GM21526 (cell line): ENCODE results near the gene USP34.
"Not testable (repeated sequence)": the region's sequence is repeated elsewhere in the genome, so short reads cannot be mapped to it uniquely, and the experiment has no call there.

ENCODE experiments used
- ATAC-seq: cut with Tn5 transposase; IDR thresholded peaks from one replicate; pipeline ENCODE4 v1.9.1; 2021; ENCODE audit warnings: moderate library complexity; ENCODE audit not compliant: unreplicated experiment, low FRiP score

USP34 gene

GRCh38 chr2:61470965-61471904, at the start of gene USP34:
Gene USP34 (minus strand): TSS chr2:61471087. CDS start chr2:61470692, 395 bp downstream.
- ATAC-seq, result peak; percentile 55

DNA sequence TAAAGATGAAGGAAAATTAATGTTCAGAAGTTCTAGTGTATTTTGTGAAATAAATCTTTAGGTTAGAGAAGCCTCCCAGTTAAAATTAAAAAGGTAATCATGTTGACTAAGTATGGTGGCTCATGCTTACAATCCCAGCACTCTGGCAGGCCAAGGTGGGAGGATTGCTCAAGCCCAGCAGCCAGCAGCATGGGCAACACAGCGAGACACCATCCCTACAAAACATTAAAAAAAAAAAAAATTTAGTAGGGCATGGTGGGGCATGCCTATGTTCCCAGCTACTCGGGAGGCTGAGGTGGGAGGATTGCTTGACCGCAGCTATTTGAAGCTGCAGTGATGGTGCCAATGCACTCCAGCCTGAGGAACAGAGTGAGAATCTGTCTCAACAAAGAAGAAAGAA, 49.4 kb upstream of the USP34 start:
- no peak for ATAC-seq

DNA sequence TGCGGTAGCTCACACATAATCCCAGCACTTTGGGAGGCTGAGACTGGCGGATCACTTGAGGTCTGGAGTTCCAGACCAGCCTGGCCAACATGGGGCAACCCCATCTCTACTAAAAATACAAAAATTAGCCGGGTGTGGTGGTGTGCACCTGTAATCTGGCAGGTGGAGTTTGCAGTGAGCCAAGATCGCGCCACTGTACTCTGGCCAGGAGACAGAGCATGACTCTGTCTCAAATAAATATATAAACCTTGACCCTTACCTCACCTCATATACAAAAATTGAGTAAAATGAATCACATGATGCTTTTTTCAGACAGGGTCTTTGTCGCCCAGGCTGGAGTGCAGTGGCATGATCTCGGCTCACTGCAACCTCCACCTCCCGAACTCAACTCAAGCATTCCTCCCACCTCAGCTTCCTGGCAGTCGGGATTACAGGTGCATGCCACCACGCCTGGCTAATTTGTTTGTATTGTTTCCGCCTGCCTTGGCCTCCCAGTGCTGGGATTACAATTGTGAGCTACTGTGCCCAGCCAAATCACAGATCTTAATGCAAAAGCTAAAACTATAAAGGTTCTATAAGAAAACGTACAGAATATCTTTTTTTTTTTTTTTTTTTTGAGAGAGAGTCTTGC, 42.0 kb upstream of the USP34 start:
- no peak for ATAC-seq

GRCh38 chr2:61510674-61511671, 40.1 kb upstream of the USP34 start:
- no peak for ATAC-seq

DNA sequence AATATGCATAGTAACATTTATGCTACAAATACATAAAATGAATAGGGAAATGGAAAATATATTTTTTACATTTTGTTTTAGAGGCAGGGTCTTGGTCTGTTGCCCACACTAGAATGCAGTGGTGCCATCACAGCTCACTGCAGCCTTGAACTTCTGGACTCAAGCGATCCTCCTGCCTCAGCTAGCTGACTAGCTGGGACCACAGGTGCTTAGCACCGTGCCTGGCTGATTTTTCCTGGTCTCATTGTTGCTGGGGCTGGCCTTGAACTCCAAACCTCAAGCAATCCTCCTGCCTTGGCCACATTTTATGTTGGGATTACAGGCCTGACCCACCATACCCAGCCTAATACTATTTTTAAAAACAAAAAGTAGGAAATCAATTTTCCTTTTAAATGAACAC, 34.1 kb upstream of the USP34 start:
- no peak for ATAC-seq

DNA sequence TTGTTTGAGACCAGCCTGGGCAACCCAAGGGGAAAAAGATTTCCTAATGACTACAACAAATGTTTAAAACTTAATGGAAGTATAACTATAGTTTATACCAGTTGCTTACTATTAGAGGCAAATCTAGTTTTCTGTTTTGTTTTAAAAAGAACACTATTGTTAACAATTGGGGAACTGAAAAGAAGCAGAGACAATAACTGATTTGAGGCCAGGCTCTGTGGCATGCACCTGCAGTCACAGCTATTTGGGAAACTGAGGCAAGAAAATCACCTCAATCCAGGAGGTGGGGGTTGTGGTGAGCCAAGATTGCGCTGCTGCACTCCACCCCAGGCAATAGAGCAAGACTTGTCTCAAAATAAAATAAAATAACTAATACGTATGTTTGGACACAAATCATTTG, 28.2 kb upstream of the USP34 start:
- no peak for ATAC-seq

DNA sequence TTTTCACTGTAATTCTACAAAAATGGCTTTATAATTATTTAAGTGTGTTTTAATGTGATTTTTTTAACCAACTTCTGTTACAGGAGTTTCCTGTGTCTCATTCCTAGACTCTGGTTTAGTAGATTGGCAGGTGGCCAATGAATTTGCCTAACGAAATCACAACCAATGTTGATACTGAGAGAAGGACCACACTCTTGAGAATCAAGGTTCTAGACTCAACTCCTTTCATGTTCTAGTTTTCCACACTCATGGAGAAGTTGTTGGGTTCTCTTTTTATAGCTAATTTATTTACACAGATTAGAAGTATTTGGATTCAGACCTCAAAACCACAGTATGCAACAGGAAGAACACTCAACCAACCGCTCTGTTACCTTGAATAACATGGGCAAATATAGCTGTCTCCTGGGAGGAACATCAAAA, 22.6 kb upstream of the USP34 start:
- ATAC-seq, result no peak

GRCh38 chr2:61492476-61492875, 21.6 kb upstream of the USP34 start:
- ATAC-seq, result no peak

DNA sequence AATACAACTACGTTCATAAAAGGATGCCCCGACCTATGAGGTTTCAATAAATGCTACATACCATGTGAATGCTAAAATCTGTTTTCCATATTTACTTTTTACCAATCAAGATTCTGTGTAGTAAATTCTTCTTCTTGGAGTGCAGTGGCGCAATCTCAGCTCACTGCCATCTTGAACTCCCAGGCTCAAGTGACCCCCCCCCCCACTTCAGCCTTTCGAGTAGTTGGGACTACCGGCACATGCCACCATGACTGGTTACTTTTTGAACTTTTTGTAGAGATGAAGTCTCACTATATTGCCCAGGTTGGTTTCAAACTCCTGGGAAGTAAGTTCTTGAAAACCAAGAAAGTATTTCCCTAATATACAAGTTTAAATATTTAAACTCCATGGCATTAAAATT, 14.4 kb upstream of the USP34 start:
- ATAC-seq, result no peak

DNA sequence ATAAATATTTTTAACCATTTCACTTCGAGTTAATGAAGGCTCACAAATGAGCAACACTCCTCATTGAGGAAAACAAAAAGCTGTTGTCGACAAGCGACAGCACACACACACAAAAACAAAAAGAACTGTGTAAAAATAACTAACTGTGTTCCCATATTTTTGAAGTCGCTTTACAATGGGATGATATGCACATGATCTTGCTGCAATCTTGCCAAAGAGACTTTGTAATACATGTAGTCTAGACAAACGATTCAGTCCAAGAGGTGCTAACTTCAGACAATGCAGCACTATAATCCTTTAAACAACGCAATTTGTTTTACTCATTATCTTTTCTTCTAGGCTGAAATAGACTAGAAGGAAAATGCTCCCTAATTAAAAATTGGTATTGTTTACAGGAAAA, 7.2 kb upstream of the USP34 start:
- ATAC-seq, result no peak

DNA sequence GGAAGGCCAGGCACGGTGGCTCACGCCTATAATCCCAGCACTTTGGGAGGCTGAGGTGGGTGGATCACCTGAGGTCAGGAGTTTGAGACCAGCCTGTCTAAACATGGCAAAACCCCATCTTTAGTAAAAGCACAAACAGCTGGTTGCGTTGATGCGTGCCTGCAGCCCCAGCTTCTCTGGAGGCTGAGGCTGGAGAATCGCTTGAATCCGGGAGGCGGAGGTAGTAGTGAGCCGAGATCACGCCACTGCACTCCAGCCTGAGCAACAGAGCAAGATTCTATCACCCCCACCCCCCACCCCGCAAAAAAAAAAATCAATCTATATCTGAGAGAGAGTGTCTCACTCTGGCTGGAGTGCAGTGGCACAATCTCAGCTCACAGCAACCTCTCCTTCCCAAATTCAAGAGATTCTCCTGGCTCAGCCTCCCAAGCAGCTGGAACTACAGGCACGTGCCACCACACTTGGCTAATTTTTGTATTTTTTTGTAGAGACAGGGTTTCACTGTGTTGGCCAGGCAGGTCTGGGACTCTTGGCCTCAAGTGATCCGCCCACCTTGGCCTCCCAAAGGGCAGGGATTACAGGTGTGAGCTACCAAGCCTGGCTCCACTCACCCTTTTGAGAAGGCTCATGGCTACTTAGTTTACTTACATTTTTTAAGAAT, 6.2 kb upstream of the USP34 start:
- not testable (repeated sequence) for ATAC-seq

DNA sequence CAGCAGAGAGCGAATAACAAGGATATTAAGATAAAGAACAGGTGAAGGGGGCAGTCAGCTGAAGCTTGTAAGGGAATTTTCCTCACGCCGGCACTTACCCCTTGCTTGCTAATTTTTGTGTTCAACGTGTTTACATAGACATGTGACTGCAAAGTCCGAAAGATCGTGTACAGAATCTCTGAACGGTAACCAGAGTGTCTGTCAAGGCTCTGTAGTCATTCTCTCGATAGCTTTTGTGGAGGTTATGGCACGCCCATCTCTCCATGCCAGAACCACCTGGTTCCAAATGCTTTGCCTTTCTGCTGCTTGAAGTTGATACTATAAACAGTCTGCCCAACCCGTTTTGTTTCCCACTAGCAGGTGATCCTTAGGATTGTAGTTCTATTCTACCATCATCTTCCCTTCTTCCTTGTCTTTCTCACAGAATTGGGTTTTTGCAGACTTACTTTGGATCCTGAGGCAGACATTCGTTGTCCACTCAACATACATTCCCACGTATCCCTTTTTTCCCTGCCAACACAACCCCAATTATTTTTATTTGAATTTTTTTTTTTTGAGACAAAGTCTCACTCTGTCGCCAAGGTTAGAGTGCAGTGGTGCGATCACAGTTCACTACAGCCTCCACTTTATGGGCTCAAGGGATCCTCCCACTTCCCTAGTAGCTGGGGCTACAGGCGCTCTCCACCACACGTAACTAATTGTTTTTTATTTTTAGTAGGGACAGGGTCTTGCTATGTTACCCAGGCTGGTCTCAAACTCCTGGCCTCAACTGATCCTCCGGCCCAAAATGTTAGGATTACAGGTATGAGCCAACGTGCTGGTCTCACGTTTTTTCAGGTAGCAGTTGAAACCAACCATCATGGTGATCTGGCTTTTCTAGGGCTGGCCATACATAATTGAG, 1.3 kb upstream of the USP34 start:
- ATAC-seq, result peak; percentile 22

- ATAC-seq, result peak; percentile 26
Measured at GRCh38 chr2:61470122-61470951, 550 bp downstream of the USP34 start.

DNA sequence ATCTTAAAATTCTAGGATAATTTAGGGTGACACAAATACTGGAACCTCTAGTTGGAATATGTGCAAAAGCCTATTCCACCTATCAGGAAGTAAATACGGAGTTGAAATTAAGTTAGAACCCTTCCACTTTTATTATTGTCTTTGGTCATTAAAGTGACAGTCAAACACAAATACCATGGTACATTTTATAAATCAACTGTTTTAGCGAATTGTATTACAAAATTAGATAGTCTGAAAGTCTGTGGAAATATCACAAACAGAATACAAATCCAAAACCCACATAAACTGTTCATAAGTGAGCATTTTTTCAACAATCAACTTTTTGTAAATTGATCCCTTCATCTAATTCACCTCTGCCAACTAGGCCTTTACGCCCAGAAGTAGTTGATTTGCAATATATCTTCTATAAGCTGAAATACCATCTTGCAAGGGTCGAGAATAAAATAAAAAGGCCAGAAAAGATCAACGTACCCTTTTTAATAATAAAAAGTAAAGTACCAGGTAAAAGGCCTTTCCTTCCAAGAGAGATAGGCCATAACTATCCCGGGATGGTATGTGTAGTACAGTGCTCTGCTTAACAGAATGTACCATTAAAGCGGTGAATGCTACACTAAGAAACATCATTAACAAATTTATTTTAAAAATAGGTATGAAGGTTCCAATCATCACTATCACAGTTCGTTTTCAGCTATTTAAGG, 1.3 kb downstream of the USP34 start:
- ATAC-seq, result no peak

DNA sequence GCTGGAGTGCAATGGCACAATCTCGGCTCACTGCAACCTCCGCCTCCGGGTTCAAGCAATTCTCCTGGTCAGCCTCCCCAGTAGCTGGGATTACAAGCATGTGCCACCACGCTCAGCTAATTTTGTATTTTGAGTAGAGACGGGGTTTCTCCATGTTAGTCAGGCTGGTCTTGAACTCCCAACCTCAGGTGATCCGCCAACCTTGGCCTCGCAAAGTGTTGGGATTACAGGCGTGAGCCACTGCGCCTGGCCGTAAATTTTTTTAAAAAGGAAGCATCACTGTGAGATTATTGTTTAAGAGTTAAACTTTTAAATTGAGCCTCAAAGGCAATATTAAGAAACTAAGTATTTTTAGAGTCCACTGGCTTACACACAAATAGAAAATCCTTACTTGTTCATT, 2.7 kb downstream of the USP34 start:
- ATAC-seq, result not testable (repeated sequence)

GRCh38 chr2:61465045-61465444, 5.8 kb downstream of the USP34 start:
- ATAC-seq, result no peak

- no peak for ATAC-seq
Measured at GRCh38 chr2:61463769-61464475, 7.0 kb downstream of the USP34 start.
